ENCODE measurements around the gene CRIP2.
A peak's percentile ranks its signal among the peaks of the same experiment; 100 is the strongest.

CRIP2 gene

GRCh38 chr14:105487449-105487985 is 12.9 kb downstream of the CRIP2 start:
- no peak for TF ChIP-seq CTCF (IDR thresholded peaks at IDR 0.05; ENCODE audit: control insufficient read depth, insufficient read depth, low read depth, low read length, missing control alignments)
- no peak overlapping the region for H3K4me3 ChIP-seq (ENCODE audit: control insufficient read depth, low read depth, low read length)
- no peak for DNase-seq (ENCODE audit: low read depth)

- no peak overlapping the region for H3K4me3 ChIP-seq (ENCODE audit: control insufficient read depth, low read depth, low read length)
- no peak for TF ChIP-seq CTCF (IDR thresholded peaks at IDR 0.05; ENCODE audit: control insufficient read depth, insufficient read depth, low read depth, low read length, missing control alignments)
- no peak for DNase-seq (ENCODE audit: low read depth)
Observed at GRCh38 chr14:105487986-105488777, 13.6 kb downstream of the CRIP2 start.

GRCh38 chr14:105488781-105489541 is 14.3 kb downstream of the CRIP2 start:
- no peak for TF ChIP-seq CTCF (IDR thresholded peaks at IDR 0.05; ENCODE audit: control insufficient read depth, insufficient read depth, low read depth, low read length, missing control alignments)
- no peak overlapping the region for H3K4me3 ChIP-seq (ENCODE audit: control insufficient read depth, low read depth, low read length)
- DNase-seq (ENCODE audit: low read depth): no peak

- peak; percentile 76 for TF ChIP-seq CTCF (IDR thresholded peaks at IDR 0.05; ENCODE audit: control insufficient read depth, insufficient read depth, low read depth, low read length, missing control alignments)
- peak overlapping the region; percentile 68 for H3K4me3 ChIP-seq (ENCODE audit: control insufficient read depth, low read depth, low read length)
- DNase-seq (ENCODE audit: low read depth): peak; percentile 27
Observed at GRCh38 chr14:105489542-105490266, 15.1 kb downstream of the CRIP2 start.

GRCh38 chr14:105490267-105490571 is 15.6 kb downstream of the CRIP2 start:
- no peak for TF ChIP-seq CTCF (IDR thresholded peaks at IDR 0.05; ENCODE audit: control insufficient read depth, insufficient read depth, low read depth, low read length, missing control alignments)
- no peak for DNase-seq (ENCODE audit: low read depth)
- peak overlapping the region; percentile 68 for H3K4me3 ChIP-seq (ENCODE audit: control insufficient read depth, low read depth, low read length)

GRCh38 chr14:105490572-105491365 is 16.1 kb downstream of the CRIP2 start, which contains the start of gene TEDC1:
TEDC1 (plus strand) TSS chr14:105491246; CDS start chr14:105491376, 130 bp downstream.
- H3K4me3 ChIP-seq (ENCODE audit: control insufficient read depth, low read depth, low read length): peak within 1 kb of the TSS; percentile 68
- TF ChIP-seq CTCF (IDR thresholded peaks at IDR 0.05; ENCODE audit: control insufficient read depth, insufficient read depth, low read depth, low read length, missing control alignments): peak; percentile 51
- DNase-seq (ENCODE audit: low read depth): peak; percentile 100
